GM13976 (cell line): ENCODE measurements around the gene NTM.

Source experiments
- DNase-seq: peaks from one replicate; pipeline ENCODE4 v3.0.0; 2012; ENCODE audit warnings: low spot score
- CTCF ChIP-seq: IDR thresholded peaks from 2 replicates; pipeline ENCODE4 v1.5.1; 2012; ENCODE audit warnings: borderline replicate concordance, mild to moderate bottlenecking; ENCODE audit not compliant: insufficient read depth; ENCODE audit errors: extremely low read depth, missing control alignments, control extremely low read depth
- in situ Hi-C: fragments of 300-500 bp; cut with MboI; formaldehyde crosslinking; loops from one replicate; pipeline ENCODE4 v1.12.0; 2022; ENCODE audit warnings: low sequenced_read_pairs, mixed read lengths, inconsistent platforms; ENCODE audit not compliant: unreplicated experiment

NTM gene

GRCh38 chr11:132187386-132187785, 817.0 kb downstream of the NTM start:
- in situ Hi-C loops = no loop called here
- DNase-seq = no peak
- TF ChIP-seq CTCF = no peak

GRCh38 chr11:132187814-132188213, 817.4 kb downstream of the NTM start:
- TF ChIP-seq CTCF = no peak
- in situ Hi-C loops = no loop called here
- DNase-seq = no peak

GRCh38 chr11:132196928-132197327, 826.5 kb downstream of the NTM start:
- no peak for TF ChIP-seq CTCF
- no peak for DNase-seq
- in situ Hi-C loops = no loop called here

- no peak for DNase-seq
- in situ Hi-C loops = no loop called here
- no peak for TF ChIP-seq CTCF
Observed at GRCh38 chr11:132200353-132200936, 830.0 kb downstream of the NTM start.

- no peak for TF ChIP-seq CTCF
- in situ Hi-C loops = no loop called here
- no peak for DNase-seq
Observed at GRCh38 chr11:132202621-132203020, 832.2 kb downstream of the NTM start.

GRCh38 chr11:132205006-132205405, 834.6 kb downstream of the NTM start:
- DNase-seq = no peak
- in situ Hi-C loops = no loop called here
- no peak for TF ChIP-seq CTCF
